Body of pancreas (tissue), 4 donors: ENCODE measurements around the gene NECTIN1.

Source experiments
- POLR2A ChIP-seq, 3 donors: fragments of 450-650 bp; IDR thresholded peaks; one replicate each; pipeline ENCODE4 v1.6.1; 2016; ENCODE audit warnings: antibody characterized with exemption in 3 of 3, mild to moderate bottlenecking in 2 of 3
- TF ChIP-seq, protein P1 (sequence below), 7 experiments: fragments of 450-650 bp in 4 of 7; fragments of 200-600 bp in 3 of 7; sonication (generic) in 3 of 7; IDR thresholded peaks; one replicate each; pipeline ENCODE4 v1.5.1; 2016 to 2019; ENCODE audit warnings: antibody characterized with exemption in 7 of 7

DNA sequence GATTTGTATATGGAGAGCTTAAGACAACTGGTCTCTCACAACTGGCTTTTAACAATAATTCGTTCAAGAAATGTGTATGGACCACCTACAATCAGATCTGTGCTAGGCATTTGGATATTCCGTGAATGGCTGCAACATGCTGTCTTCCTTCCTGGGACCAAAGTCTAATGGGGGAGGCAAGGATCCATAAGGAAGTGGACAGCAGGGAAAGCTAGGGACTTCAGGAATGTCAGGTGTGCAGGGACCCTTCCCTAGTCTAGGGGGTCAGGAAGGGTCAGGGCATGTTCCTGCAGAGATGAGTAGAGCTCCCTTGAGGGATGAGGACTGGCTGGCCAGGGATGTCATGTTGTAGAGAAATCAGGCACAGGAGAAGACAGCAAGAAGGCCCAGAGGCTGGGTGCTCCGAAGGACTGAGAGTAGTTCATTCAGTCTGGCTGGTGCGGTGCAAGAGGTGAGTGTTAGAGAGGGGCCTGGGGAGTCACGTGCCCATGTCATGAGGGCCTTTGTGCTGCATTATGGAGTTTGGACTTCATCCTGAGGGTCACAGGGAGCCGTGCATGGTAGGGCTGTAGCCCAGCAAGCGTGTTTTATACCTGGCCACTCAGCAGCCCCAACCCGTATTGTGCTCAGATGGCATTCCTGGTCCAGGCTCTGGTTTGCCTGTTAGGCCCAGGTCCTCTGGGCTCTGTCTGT is 8.5 kb upstream of the NECTIN1 start:
- no peak for TF ChIP-seq POLR2A (IDR thresholded peaks at IDR 0.05)
- TF ChIP-seq, protein P1, sequence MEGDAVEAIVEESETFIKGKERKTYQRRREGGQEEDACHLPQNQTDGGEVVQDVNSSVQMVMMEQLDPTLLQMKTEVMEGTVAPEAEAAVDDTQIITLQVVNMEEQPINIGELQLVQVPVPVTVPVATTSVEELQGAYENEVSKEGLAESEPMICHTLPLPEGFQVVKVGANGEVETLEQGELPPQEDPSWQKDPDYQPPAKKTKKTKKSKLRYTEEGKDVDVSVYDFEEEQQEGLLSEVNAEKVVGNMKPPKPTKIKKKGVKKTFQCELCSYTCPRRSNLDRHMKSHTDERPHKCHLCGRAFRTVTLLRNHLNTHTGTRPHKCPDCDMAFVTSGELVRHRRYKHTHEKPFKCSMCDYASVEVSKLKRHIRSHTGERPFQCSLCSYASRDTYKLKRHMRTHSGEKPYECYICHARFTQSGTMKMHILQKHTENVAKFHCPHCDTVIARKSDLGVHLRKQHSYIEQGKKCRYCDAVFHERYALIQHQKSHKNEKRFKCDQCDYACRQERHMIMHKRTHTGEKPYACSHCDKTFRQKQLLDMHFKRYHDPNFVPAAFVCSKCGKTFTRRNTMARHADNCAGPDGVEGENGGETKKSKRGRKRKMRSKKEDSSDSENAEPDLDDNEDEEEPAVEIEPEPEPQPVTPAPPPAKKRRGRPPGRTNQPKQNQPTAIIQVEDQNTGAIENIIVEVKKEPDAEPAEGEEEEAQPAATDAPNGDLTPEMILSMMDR (IDR thresholded peaks at IDR 0.05) = no peak
